Measurements from ENCODE around the gene PIM1. TPM values are rescaled to one million over a fixed set of nuclear protein-coding genes. Genes with fewer than 3 reads are reported as not detected.
"Not testable (repeated sequence)": the region's sequence is repeated elsewhere in the genome, so short reads cannot be mapped to it uniquely, and the experiment has no call there.

PIM1 gene
- polyA plus RNA-seq, 1 donor: 35.8 TPM

GRCh38 chr6:37171201-37171969 is 1.4 kb downstream of the PIM1 start:
- DNase-seq (ENCODE audit: low read depth): no peak

GRCh38 chr6:37171970-37172812 is 2.2 kb downstream of the PIM1 start:
- peak; percentile 60 for DNase-seq (ENCODE audit: low read depth)

- DNase-seq (ENCODE audit: low read depth): no peak
Measured at GRCh38 chr6:37172912-37173492, 3.0 kb downstream of the PIM1 start.

- no peak for DNase-seq (ENCODE audit: low read depth)
Measured at GRCh38 chr6:37173493-37174195, 3.7 kb downstream of the PIM1 start.

- no peak for DNase-seq (ENCODE audit: low read depth)
Measured at GRCh38 chr6:37174196-37174514, 4.2 kb downstream of the PIM1 start.

GRCh38 chr6:37174515-37175331 is 4.8 kb downstream of the PIM1 start:
- DNase-seq (ENCODE audit: low read depth): no peak

- no peak for DNase-seq (ENCODE audit: low read depth)
Measured at GRCh38 chr6:37175332-37176267, 5.6 kb downstream of the PIM1 start.

GRCh38 chr6:37176268-37177076 is 6.5 kb downstream of the PIM1 start:
- no peak for DNase-seq (ENCODE audit: low read depth)

GRCh38 chr6:37177077-37177934 is 7.4 kb downstream of the PIM1 start:
- no peak for DNase-seq (ENCODE audit: low read depth)

- DNase-seq (ENCODE audit: low read depth): no peak
Measured at GRCh38 chr6:37177935-37178517, 8.1 kb downstream of the PIM1 start.

- DNase-seq (ENCODE audit: low read depth): no peak
Measured at GRCh38 chr6:37180075-37180474, 10.1 kb downstream of the PIM1 start.

GRCh38 chr6:37180610-37181009 is 10.7 kb downstream of the PIM1 start:
- DNase-seq (ENCODE audit: low read depth): not testable (repeated sequence)

GRCh38 chr6:37182736-37183590 is 13.0 kb downstream of the PIM1 start:
- DNase-seq (ENCODE audit: low read depth): no peak

- not testable (repeated sequence) for DNase-seq (ENCODE audit: low read depth)
Measured at GRCh38 chr6:37185949-37186720, 16.2 kb downstream of the PIM1 start.

- DNase-seq (ENCODE audit: low read depth): no peak
Measured at GRCh38 chr6:37187321-37188022, 17.5 kb downstream of the PIM1 start.

All from forelimb muscle (tissue), 1 donor.